Measurements from ENCODE around the gene TIA1. TPM values are rescaled to one million over a fixed set of nuclear protein-coding genes. Genes with fewer than 3 reads are reported as not detected.

Gene TIA1
- total RNA-seq, 1 donor from 2014 or later = 94.8 TPM

DNA sequence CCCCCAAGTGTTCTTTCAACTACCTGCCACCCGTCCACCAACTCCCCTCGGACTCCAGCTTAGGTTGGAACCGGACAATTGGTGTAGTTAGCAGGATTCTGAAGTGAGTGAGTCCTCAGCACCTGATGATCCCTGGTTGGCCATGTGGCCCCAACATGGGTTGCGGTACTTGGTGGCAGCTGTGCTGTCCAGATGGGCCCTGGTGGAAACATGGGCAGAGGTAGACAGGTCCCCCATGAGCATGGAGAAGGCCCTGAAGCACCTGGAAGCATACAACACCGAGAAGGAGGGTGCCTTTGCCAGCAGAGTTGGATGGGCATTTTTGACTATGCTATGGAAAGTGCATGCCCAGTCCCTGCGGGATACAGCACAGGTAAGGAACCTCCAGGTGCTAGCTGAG is 46.6 kb downstream of the TIA1 start:
- Mint-ChIP-seq H3K27ac (ENCODE audit: unreplicated experiment) (no peak overlapping the region), H3K9me3 (ENCODE audit: low read depth) (no peaks in the 10 kb centered on the region)
- TF ChIP-seq, protein P1, sequence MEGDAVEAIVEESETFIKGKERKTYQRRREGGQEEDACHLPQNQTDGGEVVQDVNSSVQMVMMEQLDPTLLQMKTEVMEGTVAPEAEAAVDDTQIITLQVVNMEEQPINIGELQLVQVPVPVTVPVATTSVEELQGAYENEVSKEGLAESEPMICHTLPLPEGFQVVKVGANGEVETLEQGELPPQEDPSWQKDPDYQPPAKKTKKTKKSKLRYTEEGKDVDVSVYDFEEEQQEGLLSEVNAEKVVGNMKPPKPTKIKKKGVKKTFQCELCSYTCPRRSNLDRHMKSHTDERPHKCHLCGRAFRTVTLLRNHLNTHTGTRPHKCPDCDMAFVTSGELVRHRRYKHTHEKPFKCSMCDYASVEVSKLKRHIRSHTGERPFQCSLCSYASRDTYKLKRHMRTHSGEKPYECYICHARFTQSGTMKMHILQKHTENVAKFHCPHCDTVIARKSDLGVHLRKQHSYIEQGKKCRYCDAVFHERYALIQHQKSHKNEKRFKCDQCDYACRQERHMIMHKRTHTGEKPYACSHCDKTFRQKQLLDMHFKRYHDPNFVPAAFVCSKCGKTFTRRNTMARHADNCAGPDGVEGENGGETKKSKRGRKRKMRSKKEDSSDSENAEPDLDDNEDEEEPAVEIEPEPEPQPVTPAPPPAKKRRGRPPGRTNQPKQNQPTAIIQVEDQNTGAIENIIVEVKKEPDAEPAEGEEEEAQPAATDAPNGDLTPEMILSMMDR (IDR thresholded peaks at IDR 0.05) = no peak

DNA sequence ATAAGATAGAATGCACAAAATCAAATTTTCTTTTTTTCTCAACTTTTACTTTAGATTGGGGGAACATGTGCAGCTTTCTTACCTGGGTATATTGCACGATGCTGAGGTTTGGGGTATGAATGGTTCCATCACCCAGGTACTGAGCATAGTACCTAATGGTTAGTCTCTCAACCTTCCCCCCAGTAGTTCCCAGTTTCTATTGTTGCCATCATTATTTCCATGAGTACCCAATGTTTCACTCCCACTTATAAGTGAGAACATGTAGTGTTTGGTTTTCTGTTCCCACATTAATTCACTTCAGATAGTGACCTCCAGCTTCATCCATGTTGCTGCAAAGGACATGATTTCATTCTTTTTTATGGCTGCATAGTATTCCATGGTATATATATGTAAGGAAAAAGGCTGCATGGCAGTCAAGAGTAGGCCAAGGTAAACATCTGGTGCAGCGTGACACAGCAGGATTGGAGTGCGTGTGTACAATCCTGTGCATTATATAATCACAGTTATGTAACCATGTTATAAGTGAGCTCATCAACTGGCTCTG is 47.1 kb downstream of the TIA1 start:
- Mint-ChIP-seq H3K36me3 (ENCODE audit: low read depth) (no peaks in the 10 kb centered on the region), H3K9me3 (ENCODE audit: low read depth) (no peaks in the 10 kb centered on the region), H3K27me3 (ENCODE audit: low read depth) (no peaks in the 10 kb centered on the region), H3K4me3 (ENCODE audit: unreplicated experiment) (no peak overlapping the region), H3K4me1 (ENCODE audit: low read depth) (no peaks in the 10 kb centered on the region), H3K27ac (ENCODE audit: unreplicated experiment) (no peak overlapping the region)
- DNase-seq (ENCODE audit: low spot score) = no peak
- TF ChIP-seq, protein P1 (IDR thresholded peaks at IDR 0.05) = no peak

More for the DNA sequence above, 46.6 kb downstream of the TIA1 start:
- no peak for DNase-seq (ENCODE audit: low spot score)
- no peaks in the 10 kb centered on the region for H3K27me3 Mint-ChIP-seq (ENCODE audit: low read depth)
- H3K4me1 Mint-ChIP-seq (ENCODE audit: low read depth) = no peaks in the 10 kb centered on the region
- no peak overlapping the region for H3K4me3 Mint-ChIP-seq (ENCODE audit: unreplicated experiment)
- H3K36me3 Mint-ChIP-seq (ENCODE audit: low read depth) = no peaks in the 10 kb centered on the region

DNA sequence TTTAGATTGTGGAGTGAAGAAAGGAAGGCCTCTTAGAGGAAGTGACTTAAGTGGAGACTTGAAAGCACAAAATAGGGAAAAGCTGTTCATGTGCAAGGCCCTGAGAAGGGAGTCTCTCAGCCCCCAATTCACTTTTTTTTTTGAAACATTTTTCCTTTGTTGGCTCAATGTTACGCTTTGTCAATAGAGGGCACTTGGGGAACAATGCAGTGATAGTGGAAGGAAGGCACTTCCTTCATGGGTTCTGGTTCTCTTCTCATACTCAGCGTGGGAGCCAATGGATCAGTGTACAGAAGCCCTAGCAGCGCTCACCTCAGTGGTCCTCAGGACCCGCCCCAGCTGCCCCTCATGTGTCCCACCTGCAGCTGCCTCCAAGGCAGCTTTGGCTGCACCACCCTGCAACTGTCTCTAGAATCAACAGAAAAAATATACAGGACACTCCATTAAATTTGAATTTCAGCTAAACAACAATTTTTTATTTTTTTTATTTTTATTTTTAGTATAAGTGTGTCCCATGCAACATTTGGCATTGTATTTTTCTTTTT is 49.0 kb downstream of the TIA1 start:
- Mint-ChIP-seq H3K27ac (ENCODE audit: unreplicated experiment) (no peak overlapping the region), H3K4me1 (ENCODE audit: low read depth) (no peaks in the 10 kb centered on the region), H3K36me3 (ENCODE audit: low read depth) (no peaks in the 10 kb centered on the region), H3K4me3 (ENCODE audit: unreplicated experiment) (no peak overlapping the region), H3K27me3 (ENCODE audit: low read depth) (no peaks in the 10 kb centered on the region), H3K9me3 (ENCODE audit: low read depth) (no peaks in the 10 kb centered on the region)
- DNase-seq (ENCODE audit: low spot score) = no peak
- TF ChIP-seq, protein P1 (IDR thresholded peaks at IDR 0.05) = no peak

DNA sequence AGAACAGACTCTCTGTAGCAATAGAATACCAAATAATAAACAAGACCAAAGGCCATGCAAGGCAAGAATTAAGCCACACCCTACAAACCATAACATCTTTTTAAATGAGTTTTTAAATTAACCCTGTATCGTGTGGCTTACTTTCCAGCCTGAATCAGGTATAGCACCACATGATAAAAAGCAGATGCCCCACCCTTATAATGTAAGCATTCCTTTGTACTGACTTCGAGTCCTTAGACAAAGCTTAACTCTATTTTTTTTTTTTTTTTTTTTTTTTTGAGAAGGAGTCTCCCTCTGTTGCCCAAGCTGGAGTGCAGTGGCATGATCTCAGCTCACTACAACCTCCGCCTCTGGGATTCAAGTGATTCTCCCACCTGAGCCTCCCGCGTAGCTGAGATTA is 55.9 kb downstream of the TIA1 start:
- Mint-ChIP-seq H3K27me3 (ENCODE audit: low read depth) (no peaks in the 10 kb centered on the region), H3K36me3 (ENCODE audit: low read depth) (no peaks in the 10 kb centered on the region), H3K9me3 (ENCODE audit: low read depth) (no peaks in the 10 kb centered on the region), H3K27ac (ENCODE audit: unreplicated experiment) (no peak overlapping the region), H3K4me1 (ENCODE audit: low read depth) (peaks cover 21% of the 10 kb centered on the region), H3K4me3 (ENCODE audit: unreplicated experiment) (no peak overlapping the region)
- TF ChIP-seq, protein P1 (IDR thresholded peaks at IDR 0.05) = no peak
- DNase-seq (ENCODE audit: low spot score) = no peak

DNA sequence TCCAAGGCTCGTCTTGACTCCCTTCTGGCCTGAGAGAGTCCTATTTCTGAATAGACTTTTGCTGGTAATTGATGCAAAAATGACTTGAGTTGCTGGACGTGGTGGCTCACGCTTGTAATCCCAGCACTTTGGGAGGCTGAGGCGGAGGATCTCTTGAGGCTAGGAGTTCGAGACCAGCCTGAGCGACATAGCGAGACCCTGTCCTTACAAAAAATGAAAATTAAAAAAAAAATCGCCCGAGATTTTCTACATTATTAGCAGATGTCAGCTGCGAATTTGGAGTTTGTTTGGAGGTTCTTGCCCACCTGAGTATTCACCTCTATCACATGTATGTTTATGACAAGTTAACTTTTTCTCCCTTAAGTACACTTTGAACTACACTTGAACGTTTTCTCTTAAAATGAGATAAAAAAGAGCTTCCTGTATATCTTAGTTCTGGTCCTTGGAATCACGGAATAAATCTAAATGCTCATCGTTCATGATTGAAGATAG is 57.1 kb downstream of the TIA1 start:
- no peaks in the 10 kb centered on the region for H3K36me3 Mint-ChIP-seq (ENCODE audit: low read depth)
- DNase-seq (ENCODE audit: low spot score) = no peak
- H3K9me3 Mint-ChIP-seq (ENCODE audit: low read depth) = no peaks in the 10 kb centered on the region
- H3K27me3 Mint-ChIP-seq (ENCODE audit: low read depth) = no peaks in the 10 kb centered on the region
- peaks cover 21% of the 10 kb centered on the region for H3K4me1 Mint-ChIP-seq (ENCODE audit: low read depth)
- TF ChIP-seq, protein P1 (IDR thresholded peaks at IDR 0.05) = no peak
- H3K27ac Mint-ChIP-seq (ENCODE audit: unreplicated experiment) = peak overlapping the region; percentile 99
- peak overlapping the region; percentile 90 for H3K4me3 Mint-ChIP-seq (ENCODE audit: unreplicated experiment)

All from chondrocyte (in vitro differentiated cells).